H1 (cell line): ENCODE results near the gene ARMC9.

Experiments used
- CBX5 ChIP-seq: fragments of 300-800, 300-1000 bp; sonication (generic); IDR thresholded peaks from 2 replicates; pipeline ENCODE4 v1.7.1; 2016; ENCODE audit warnings: antibody characterized with exemption, low read length, low read depth
- CHD2 ChIP-seq: IDR thresholded peaks from 2 replicates; pipeline ENCODE4 v1.6.1; 2012; ENCODE audit warnings: low read length, improper control_type of control experiment
- CTCF ChIP-seq, 3 experiments: IDR thresholded peaks; 1 replicate in 2 of 3; 2 replicates in 1 of 3; pipeline versions ENCODE4 v1.5.1 to v1.6.1; 2011; ENCODE audit warnings: low read length in 3 of 3, mild to moderate bottlenecking in 3 of 3, inconsistent platforms in 2 of 3, low read depth in 1 of 3, moderate library complexity in 1 of 3; ENCODE audit not compliant: insufficient read depth in 1 of 3; ENCODE audit errors: control extremely low read depth in 1 of 3
- EGR1 ChIP-seq: IDR thresholded peaks from 2 replicates; pipeline ENCODE4 v1.6.1; 2011; ENCODE audit warnings: low read depth, low read length, borderline replicate concordance
- NANOG ChIP-seq: IDR thresholded peaks from 2 replicates; pipeline ENCODE4 v1.6.1; 2011; ENCODE audit warnings: low read length, low read depth, mild to moderate bottlenecking, inconsistent platforms; ENCODE audit not compliant: insufficient read depth, poor library complexity, severe bottlenecking
- POLR2A ChIP-seq, 2 experiments: IDR thresholded peaks; 1 replicate in 1 of 2; 2 replicates in 1 of 2; pipeline ENCODE4 v1.6.1; 2011; ENCODE audit warnings: low read depth in 2 of 2, low read length in 2 of 2, mild to moderate bottlenecking in 2 of 2; ENCODE audit errors: control extremely low read depth in 1 of 2
- RFX5 ChIP-seq: IDR thresholded peaks from 2 replicates; pipeline ENCODE4 v1.6.1; 2011; ENCODE audit warnings: low read depth, low read length, improper control_type of control experiment, borderline replicate concordance
- RXRA ChIP-seq: IDR thresholded peaks from 2 replicates; pipeline ENCODE4 v1.6.1; 2011; ENCODE audit warnings: low read depth, mild to moderate bottlenecking, low read length, moderate library complexity; ENCODE audit not compliant: insufficient read depth
- SUZ12 ChIP-seq: fragments of 200-600 bp; sonication (generic); IDR thresholded peaks from 2 replicates; pipeline ENCODE4 v1.6.1; 2012; ENCODE audit warnings: mild to moderate bottlenecking, inconsistent platforms, low read length, moderate library complexity, mixed read lengths
- TAF1 ChIP-seq: IDR thresholded peaks from 2 replicates; pipeline ENCODE4 v1.6.1; 2011; ENCODE audit warnings: mild to moderate bottlenecking, low read depth, low read length
- TCF12 ChIP-seq: IDR thresholded peaks from 2 replicates; pipeline ENCODE4 v1.6.1; 2011; ENCODE audit warnings: low read depth, mild to moderate bottlenecking, low read length
- ZNF274 ChIP-seq: IDR thresholded peaks from 2 replicates; pipeline ENCODE4 v1.7.0; 2012; ENCODE audit warnings: low read length, borderline replicate concordance; ENCODE audit errors: extremely low read depth

- TF ChIP-seq RXRA (no peak), CTCF (IDR thresholded peaks at IDR 0.05; ENCODE audit: control extremely low read depth in 1 of 3, insufficient read depth in 1 of 3, low read depth in 1 of 3, low read length in 3 of 3) (no peak), ZNF274 (no peak), CHD2 (no peak), POLR2A (IDR thresholded peaks at IDR 0.05; ENCODE audit: control extremely low read depth in 1 of 2, low read depth in 2 of 2, low read length in 2 of 2) (no peak), EGR1 (no peak), SUZ12 (no peak), RFX5 (no peak), CBX5 (no peak), TCF12 (no peak), TAF1 (no peak), NANOG (no peak)
Measured at GRCh38 chr2:231272991-231273390, 74.6 kb downstream of the ARMC9 start.
